H7 (cell line): Measurements from ENCODE around the gene EVL. TPM values are rescaled to one million over a fixed set of nuclear protein-coding genes. Genes with fewer than 3 reads are reported as not detected.

Experiments used
- DNase-seq: peaks from one replicate; pipeline ENCODE4 v3.0.0; 2012
- H3K27me3 ChIP-seq: 2 replicates; pipeline ENCODE4 v1.6.0; 2011; ENCODE audit warnings: mild to moderate bottlenecking, low read length; ENCODE audit not compliant: control insufficient read depth, insufficient read depth
- H3K36me3 ChIP-seq: replicated peaks from 2 replicates; pipeline ENCODE4 v1.5.1; 2011; ENCODE audit warnings: low read length; ENCODE audit not compliant: control insufficient read depth, insufficient read depth
- H3K4me3 ChIP-seq: 2 replicates; pipeline ENCODE4 v1.5.1; 2011; ENCODE audit warnings: low read depth, mild to moderate bottlenecking, control low read depth, low read length, moderate library complexity; ENCODE audit not compliant: insufficient read depth
- total RNA-seq: library from RNA; depleted of rRNA; stranded (reverse); fragments of >200 nt; shearing (Covaris generic); gene quantifications from 2 replicates; pipeline ENCODE4 v1.2.3, GENCODE V29; 2014

EVL gene
- total RNA-seq, 1 experiment from 2014 or later: 38.9 TPM

DNA sequence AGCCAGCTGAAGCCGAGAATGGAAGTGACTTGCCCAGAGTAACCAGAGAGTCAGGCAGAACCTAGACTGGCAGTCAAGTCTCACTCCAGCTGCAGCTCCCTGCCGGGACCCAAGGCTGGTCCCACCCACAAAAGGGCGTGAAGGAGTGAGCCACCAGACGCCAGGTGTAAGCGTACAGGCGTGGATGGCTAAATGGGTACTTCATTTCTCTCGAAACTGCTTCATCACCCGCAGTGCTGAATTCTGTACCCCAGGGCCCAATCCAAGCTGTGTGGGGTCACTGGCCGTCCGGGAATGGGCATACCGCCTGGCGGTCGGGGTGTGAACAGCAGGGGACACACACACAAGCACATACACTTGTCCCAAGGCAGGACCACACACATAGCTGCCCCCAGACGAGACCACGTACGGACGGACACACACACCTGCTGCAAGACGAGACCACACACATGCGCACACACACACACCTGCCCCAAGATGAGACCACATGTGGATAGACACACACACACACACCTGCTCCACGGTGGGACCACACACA is 59.4 kb downstream of the EVL start:
- DNase-seq: no peak
- Histone ChIP-seq H3K4me3 (no peak overlapping the region), H3K27me3 (no peaks in the 10 kb centered on the region), H3K36me3 (no peaks in the 10 kb centered on the region; the same call in 1 of the 2 replicates)

DNA sequence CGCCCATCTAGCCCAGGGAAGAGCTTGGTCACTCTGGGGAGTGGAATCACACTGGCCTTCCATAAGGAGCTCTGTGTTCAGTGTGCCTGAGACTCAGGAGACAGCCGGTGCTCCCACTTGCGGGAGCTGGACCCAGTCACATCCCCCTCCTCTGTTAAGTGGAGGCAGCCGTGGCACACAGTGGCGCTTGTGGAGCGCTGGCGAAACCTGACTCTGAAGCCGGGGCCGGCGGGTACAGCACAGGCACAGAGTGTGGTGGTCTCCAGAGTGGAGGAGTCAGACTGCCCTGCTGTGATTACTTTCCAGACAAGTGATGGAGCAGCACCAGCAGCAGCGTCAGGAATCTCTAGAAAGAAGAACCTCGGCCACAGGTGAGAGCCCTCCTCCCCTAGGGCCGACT is 61.2 kb downstream of the EVL start:
- Histone ChIP-seq H3K27me3 (no peaks in the 10 kb centered on the region), H3K4me3 (no peak overlapping the region), H3K36me3 (no peaks in the 10 kb centered on the region; the same call in 1 of the 2 replicates)
- DNase-seq: no peak

DNA sequence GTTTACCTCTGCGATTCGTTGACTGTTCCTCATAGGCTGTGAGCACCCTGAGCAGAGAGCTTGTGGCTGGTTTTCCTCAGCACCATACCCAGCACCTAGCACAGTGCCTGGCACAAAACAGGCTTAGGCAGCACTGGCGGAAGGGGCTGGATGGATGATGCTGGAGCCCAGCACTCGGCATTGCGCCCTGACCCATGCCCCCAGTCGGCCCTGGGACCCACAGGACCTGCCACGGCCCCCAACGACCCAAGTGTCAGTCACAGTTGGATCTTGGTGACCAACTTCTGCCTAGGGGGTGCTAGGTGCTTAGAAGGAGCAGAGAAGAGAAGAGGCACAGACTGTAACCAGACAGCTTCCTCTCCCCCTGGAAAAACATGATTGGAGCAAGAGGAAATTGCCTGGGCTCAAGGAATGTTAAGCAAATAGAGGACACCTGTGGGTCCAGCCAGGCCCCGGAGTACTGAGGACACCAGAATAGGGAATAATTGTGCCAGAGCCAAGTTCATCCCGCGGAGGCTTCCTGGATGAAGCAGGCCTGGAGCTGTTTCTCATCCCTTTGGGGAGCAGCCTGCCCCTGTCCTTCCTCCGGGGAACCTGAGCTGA is 62.7 kb downstream of the EVL start:
- Histone ChIP-seq H3K4me3 (no peak overlapping the region), H3K36me3 (no peaks in the 10 kb centered on the region; the same call in 1 of the 2 replicates), H3K27me3 (no peaks in the 10 kb centered on the region)
- no peak for DNase-seq

DNA sequence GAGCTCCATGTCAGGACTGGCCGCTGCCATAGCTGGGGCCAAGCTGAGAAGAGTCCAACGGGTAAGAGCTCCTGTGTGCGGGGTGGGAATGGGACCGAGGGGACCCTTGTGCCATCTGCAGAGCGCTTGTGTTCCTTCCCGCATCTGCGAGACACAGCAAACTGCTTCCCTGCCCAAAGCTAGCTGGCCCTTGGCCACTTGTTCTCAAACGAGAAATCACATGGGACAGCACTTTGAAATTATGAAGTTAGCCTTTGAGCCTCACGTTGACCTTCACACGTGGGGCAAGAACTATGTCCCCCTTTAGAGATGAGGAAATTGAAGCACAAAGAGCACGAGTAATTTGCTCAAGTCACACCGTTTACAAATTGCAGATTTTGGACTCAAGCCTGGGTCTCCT is 63.5 kb downstream of the EVL start:
- DNase-seq: no peak
- no peak overlapping the region for H3K4me3 ChIP-seq
- H3K36me3 ChIP-seq: no peaks in the 10 kb centered on the region; the same call in 1 of the 2 replicates
- no peaks in the 10 kb centered on the region for H3K27me3 ChIP-seq

DNA sequence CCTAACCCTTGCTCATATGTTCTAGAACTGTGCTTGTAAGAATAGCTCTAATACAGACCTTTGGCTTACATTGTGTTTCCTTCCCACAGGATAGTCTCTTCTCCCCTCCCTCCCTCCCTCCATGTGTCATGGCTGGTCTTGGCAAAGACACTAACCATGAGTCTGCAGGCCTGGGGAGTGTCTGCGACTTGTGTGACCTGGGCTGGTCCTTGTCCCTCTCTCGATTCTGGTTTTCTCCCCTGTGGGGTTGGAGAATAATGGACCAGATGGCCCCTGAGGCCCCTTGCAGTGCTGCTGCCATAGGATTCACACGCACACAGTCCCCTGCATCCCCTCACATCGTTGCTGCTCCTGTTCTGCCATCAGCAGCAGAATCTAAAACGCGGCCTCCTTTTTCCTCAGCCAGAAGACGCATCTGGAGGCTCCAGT is 64.0 kb downstream of the EVL start:
- Histone ChIP-seq H3K36me3 (no peaks in the 10 kb centered on the region; the same call in 1 of the 2 replicates), H3K4me3 (no peak overlapping the region), H3K27me3 (no peaks in the 10 kb centered on the region)
- no peak for DNase-seq

DNA sequence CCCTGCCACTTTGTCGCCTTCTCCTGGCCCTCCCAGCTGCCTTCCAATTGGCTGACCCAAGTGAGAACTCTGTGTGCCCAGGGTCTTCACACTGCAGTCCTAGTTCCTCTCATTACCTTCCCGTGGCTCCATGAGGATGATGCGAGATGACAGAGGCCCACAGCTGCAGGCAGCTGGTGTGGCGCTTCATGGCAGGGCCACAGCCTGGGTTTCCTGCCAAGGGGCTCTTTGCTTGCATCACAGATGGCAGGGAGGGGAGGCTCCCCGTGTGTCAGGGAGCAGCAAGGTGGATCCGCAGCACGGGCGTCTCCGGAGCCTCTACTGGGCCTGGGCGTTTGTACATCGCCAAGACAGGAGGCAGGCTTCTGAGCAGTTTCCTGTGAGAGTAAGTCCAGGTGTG is 65.3 kb downstream of the EVL start:
- Histone ChIP-seq H3K4me3 (no peak overlapping the region), H3K36me3 (no peaks in the 10 kb centered on the region; the same call in 1 of the 2 replicates), H3K27me3 (no peaks in the 10 kb centered on the region)
- no peak for DNase-seq

DNA sequence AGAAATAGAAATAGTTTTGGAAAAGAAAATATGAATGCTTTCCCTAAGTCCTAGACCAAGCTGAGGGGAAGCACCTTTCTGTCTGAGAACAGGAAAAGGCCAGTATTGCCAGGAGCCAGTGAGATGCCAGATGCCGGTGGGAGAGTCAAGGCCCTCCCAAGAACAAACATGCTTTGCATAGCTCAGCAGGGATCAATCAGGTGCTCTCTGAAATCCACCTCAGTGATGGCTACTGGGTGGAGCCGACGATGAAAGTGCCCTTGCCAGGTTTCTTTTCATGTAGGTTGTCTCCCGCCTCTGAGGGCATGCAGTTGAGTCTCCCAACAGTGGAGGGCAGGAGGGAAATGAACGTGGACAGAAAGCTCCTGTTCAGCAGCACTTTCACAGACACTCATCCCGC is 66.0 kb downstream of the EVL start:
- H3K36me3 ChIP-seq: no peaks in the 10 kb centered on the region; the same call in 1 of the 2 replicates
- DNase-seq: peak; percentile 84
- H3K27me3 ChIP-seq: no peaks in the 10 kb centered on the region
- no peak overlapping the region for H3K4me3 ChIP-seq

DNA sequence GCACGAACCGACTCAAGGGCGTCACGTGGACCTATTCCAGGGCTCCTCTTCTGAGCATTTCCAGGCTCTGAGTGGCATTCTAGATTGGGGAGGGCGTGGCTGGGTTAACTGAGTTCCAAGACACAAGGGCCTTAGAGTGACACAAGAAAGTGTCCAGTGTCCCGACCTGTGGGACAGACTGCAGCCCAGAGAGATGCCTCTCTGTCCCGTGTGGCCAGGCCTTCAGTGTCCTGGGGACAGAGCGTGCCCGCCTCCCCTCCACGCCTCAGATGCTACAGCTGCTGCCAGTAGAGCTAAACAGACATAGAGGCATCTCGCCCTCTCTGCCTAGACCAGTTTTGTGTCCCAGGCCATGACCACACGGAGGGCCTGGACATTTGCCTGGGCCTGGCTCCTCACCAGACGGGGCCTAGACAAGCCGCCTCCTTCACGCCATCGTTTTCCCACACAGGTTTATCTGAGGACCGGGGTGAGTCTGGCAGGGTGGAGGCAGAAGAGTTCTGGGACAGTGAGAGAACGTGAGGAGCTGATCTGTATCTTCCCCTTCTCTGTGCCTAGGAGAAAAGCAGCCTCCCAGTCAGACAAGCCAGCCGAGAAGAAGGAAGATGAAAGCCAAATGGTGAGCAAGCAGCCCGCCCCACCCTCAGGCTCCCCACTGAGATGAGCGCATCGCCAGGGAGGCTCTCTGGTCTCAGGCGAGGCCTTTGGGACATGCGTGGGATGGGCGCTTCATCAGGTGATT is 67.1 kb downstream of the EVL start:
- no peaks in the 10 kb centered on the region for H3K27me3 ChIP-seq

DNA sequence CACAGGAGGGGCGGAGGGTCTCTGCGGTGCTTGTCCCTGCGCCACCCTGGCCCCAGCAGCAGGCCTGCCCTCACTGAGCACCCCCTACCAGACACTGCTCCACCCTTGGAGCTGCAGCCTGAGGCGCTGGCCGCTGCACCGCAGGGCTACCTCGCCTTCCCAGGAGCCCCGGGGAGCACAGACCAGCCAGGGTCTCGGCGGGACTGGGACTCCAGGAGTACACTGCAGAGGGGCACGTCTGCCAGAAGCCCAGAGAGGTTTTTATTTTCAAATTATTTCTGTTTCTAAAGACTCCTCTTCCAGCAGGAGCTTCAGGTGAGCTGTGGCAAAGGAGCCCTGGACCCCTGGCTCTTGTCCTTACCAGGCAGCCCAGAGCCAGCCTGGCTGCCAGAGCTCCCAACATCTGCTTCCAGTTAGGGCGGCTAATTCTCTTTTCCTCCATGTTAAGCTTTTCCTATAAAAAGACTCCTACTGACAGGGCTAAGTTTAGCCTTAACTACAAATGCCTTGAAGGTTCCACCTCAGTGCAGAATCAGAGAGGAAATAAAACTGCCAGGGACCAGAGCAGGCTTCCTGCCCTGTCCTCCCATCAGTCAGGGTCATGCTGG is 67.8 kb downstream of the EVL start:
- no peaks in the 10 kb centered on the region; the same call in 1 of the 2 replicates for H3K36me3 ChIP-seq
- no peaks in the 10 kb centered on the region for H3K27me3 ChIP-seq
- no peak for DNase-seq
- H3K4me3 ChIP-seq: no peak overlapping the region

More for the DNA sequence above, 67.1 kb downstream of the EVL start:
- no peaks in the 10 kb centered on the region; the same call in 1 of the 2 replicates for H3K36me3 ChIP-seq
- no peak overlapping the region for H3K4me3 ChIP-seq
- no peak for DNase-seq

DNA sequence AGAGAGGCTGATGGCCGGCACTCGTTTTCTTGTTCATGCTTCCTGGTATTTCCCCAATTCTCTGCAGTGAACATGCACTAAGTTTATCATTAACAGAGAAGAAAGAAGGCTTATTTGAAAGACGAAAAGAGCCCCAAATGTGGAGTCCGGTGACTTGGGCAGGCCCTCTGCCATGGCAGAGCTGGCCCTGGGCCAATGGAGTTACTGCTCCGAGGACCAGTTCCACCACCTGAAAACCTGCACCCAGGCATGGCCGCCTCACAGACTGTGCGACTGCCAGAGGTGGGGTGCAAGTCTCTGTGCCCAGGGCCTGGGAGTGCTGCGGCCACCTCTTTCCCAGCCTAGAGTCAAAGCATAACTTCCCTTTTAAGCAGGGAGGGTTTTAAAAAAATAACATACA is 69.4 kb downstream of the EVL start:
- DNase-seq: no peak
- Histone ChIP-seq H3K36me3 (no peaks in the 10 kb centered on the region; the same call in 1 of the 2 replicates), H3K27me3 (no peaks in the 10 kb centered on the region), H3K4me3 (no peak overlapping the region)

DNA sequence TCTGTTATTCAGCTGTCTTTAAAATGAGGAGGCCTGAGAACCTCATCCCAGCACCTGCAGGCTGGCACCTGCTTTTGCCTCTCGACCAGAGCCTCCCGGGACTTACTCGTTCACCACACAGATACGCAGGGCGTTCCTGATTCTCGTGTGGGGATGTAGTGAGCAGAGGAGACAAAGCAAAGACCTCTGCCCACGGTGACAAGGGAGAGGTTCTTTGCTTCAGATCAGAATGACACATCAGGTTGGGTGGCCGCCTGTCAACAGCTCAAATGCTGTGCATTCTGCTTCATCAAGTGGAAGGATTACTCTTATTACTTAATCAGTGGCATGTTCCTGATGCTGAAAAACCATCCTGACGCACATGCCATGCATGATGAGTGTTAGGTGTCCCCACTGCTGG is 69.9 kb downstream of the EVL start:
- H3K36me3 ChIP-seq: no peaks in the 10 kb centered on the region; the same call in 1 of the 2 replicates
- no peak overlapping the region for H3K4me3 ChIP-seq
- H3K27me3 ChIP-seq: no peaks in the 10 kb centered on the region
- DNase-seq: no peak

DNA sequence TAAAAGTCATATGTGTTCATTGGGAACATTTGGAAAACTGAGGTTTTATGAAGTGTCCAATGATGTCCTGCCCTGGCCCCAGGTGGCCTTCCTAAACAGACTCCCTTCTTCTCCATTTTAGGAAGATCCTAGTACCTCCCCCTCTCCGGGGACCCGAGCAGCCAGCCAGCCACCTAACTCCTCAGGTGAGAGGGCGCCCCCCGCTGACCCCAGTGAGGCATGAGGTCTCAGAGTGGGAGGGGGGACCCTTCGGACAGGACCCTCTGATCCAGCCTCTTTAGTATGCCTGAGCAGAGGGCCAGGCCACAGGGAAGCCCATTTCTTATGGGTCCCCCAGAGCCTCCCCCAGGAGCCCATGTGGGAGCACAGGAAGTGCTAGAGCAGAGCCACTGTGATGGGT is 70.6 kb downstream of the EVL start:
- no peaks in the 10 kb centered on the region for H3K27me3 ChIP-seq
- H3K36me3 ChIP-seq: no peaks in the 10 kb centered on the region; the same call in 1 of the 2 replicates
- DNase-seq: peak; percentile 82
- H3K4me3 ChIP-seq: no peak overlapping the region

DNA sequence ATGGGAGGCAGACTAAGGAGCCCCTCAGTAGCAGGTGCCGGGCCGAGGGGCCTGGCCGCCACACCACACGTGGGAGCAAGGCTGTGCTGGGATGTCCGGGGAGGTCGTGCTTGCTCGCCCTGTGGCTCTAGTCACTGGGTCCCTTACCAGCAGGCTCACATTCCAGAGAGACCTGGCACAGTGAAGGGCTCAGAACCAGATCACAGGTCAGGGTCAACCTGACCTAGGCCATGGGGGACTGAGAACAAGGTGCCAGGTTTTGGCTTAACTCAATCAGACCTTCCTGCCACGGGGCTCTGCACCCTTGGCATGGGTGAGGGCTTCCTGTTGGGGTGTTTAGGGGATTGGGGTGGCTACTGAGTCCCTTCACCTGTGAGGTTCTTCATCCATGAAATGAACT is 72.0 kb downstream of the EVL start:
- H3K36me3 ChIP-seq: no peaks in the 10 kb centered on the region; the same call in 1 of the 2 replicates
- no peak for DNase-seq
- H3K4me3 ChIP-seq: no peak overlapping the region
- no peaks in the 10 kb centered on the region for H3K27me3 ChIP-seq

DNA sequence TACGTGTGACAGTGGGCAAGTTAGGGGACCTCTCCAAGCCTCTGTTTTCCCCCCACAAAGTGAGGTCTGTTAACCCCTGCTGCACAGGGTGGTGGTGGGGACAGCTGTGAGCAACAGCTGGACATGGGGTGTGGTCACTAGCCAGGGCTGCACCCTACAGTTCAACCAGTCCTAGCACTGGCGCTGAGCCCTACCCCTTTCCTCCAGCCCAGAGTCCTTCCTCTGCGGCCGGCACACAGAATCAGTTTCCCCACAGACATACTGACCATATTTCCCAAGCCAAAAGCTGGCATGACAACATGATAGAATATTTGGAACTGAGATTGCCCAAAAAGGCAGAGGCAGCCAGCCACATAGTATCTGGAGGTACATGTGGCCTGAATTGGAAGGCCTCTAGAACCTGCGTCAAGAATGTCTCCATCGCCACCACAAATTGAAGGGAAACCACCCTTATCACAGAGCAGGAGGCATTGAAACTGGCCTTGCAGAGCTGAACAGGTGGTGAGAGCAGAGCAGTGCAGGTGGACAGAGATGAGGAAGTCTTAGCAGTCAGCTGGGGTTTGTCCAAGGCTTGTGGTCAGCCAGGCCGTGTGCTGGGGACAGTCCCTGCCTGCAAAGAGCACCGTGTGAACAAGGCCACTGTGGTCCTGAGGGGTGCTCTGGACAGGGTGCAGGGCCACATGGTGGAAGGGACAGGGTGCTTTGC is 73.0 kb downstream of the EVL start:
- H3K36me3 ChIP-seq: no peaks in the 10 kb centered on the region; the same call in 1 of the 2 replicates
- no peaks in the 10 kb centered on the region for H3K27me3 ChIP-seq
- DNase-seq: no peak
- H3K4me3 ChIP-seq: no peak overlapping the region
